Measurements from ENCODE around the gene TEC. TPM values are rescaled to one million over a fixed set of nuclear protein-coding genes. Genes with fewer than 3 reads are reported as not detected.

The TEC gene
- total RNA-seq, 1 experiment from 2014 or later = 4.5 TPM

GRCh38 chr4:48130100-48130499 lies 139.5 kb downstream of the TEC start:
- BruUV-seq (replicated peaks) = no TSS peak
- no peaks in the 10 kb centered on the region for H3K36me3 ChIP-seq (ENCODE audit: control insufficient read depth in 1 of 2, insufficient read depth in 2 of 2, low read length in 2 of 2)
- H3K4me1 ChIP-seq (ENCODE audit: control insufficient read depth in 1 of 2, insufficient read depth in 2 of 2, low read length in 2 of 2) = peaks cover 32 to 38% of the 10 kb centered on the region in 2 experiments
- no peaks in the 10 kb centered on the region for H3K79me2 ChIP-seq (ENCODE audit: insufficient read depth, low read length)
- no peaks in the 10 kb centered on the region for H3K9me2 ChIP-seq (ENCODE audit: insufficient read depth)
- H3K9me3 ChIP-seq (ENCODE audit: control insufficient read depth in 1 of 2, insufficient read depth in 1 of 2, low read depth in 1 of 2, low read length in 2 of 2) = no peaks in the 10 kb centered on the region
- ChIA-PET CTCF (interaction anchor here (1.1 to 1.6 kb wide), 2 partner anchors 145 to 417 kb away, joined by 5 to 6 read pairs; no protein-coding TSS in a partner anchor), POLR2A (no interaction called here), RAD21 (ENCODE audit: low non-redundant PET in 1 of 2, low total read pairs in 2 of 2, uncharacterized antibody in 2 of 2, unreplicated experiment in 2 of 2) (no interaction called here)
- TF ChIP-seq ZFX (IDR thresholded peaks at IDR 0.05) (no peak), POLR2A (IDR thresholded peaks at IDR 0.05; ENCODE audit: borderline replicate concordance, extremely low read depth, insufficient read depth, insufficient read length) (no peak), ZBTB33 (IDR thresholded peaks at IDR 0.05; ENCODE audit: extremely low read depth, insufficient replicate concordance, low read length) (no peak), TCF7L2 (IDR thresholded peaks at IDR 0.05; ENCODE audit: borderline replicate concordance, extremely low read depth, insufficient read depth, insufficient read length) (no peak), CEBPB (IDR thresholded peaks at IDR 0.05; ENCODE audit: low read depth) (no peak), FOSL1 (IDR thresholded peaks at IDR 0.05; ENCODE audit: low read depth) (no peak), CBX3 (IDR thresholded peaks at IDR 0.05; ENCODE audit: low read depth) (no peak), MAX (IDR thresholded peaks at IDR 0.05) (no peak), EGR1 (IDR thresholded peaks at IDR 0.05; ENCODE audit: low read depth) (no peak), CTCF (IDR thresholded peaks at IDR 0.05 in 2 of 3, conservative IDR thresholded peaks at IDR 0.05 in 1 of 3; ENCODE audit: borderline replicate concordance in 1 of 3, insufficient read depth in 1 of 3, low read depth in 2 of 3, low read length in 2 of 3) (no peak), YY1 (IDR thresholded peaks at IDR 0.05; ENCODE audit: extremely low read depth, insufficient replicate concordance, low read depth, low read length) (no peak), SRF (IDR thresholded peaks at IDR 0.05; ENCODE audit: low read depth) (no peak), REST (IDR thresholded peaks at IDR 0.05; ENCODE audit: low read depth) (no peak), ELF1 (IDR thresholded peaks at IDR 0.05; ENCODE audit: borderline replicate concordance, low read depth) (no peak), POLR2AphosphoS5 (IDR thresholded peaks at IDR 0.05; ENCODE audit: low read depth, low read length) (no peak)
- H3K27ac ChIP-seq (ENCODE audit: low read depth, low read length) = no peak overlapping the region
- H3K4me2 ChIP-seq (ENCODE audit: low read length) = peak overlapping the region; percentile 29
- no peak for DNase-seq (ENCODE audit: low read depth, low spot score)
- no peaks in the 10 kb centered on the region for H4K20me1 ChIP-seq (ENCODE audit: insufficient read depth)
- H3K27me3 ChIP-seq (ENCODE audit: insufficient read depth, low read length) = no peaks in the 10 kb centered on the region
- ATAC-seq = no peak
- H3K9ac ChIP-seq (ENCODE audit: low read length) = no peak overlapping the region
- H3K4me3 ChIP-seq (replicated peaks in 1 of 2; ENCODE audit: low read depth in 1 of 2, low read length in 2 of 2) = no peak overlapping the region
- intact Hi-C loops (cut with micrococcal nuclease) = no loop called here
- no peak overlapping the region for H2AFZ ChIP-seq (ENCODE audit: low read depth, low read length, poor library complexity, severe bottlenecking)
